T1000 (cell line): ENCODE results near the gene KRR1.
"Not testable (repeated sequence)": the region's sequence is repeated elsewhere in the genome, so short reads cannot be mapped to it uniquely, and the experiment has no call there.

ENCODE experiments used
- DNase-seq: peaks from one replicate; lab custom pipeline; 2025; ENCODE audit warnings: mixed read lengths; lab: John Stamatoyannopoulos, UW

Gene KRR1

GRCh38 chr12:75476071-75476470, 35.3 kb downstream of the KRR1 start:
- no peak for DNase-seq

DNA sequence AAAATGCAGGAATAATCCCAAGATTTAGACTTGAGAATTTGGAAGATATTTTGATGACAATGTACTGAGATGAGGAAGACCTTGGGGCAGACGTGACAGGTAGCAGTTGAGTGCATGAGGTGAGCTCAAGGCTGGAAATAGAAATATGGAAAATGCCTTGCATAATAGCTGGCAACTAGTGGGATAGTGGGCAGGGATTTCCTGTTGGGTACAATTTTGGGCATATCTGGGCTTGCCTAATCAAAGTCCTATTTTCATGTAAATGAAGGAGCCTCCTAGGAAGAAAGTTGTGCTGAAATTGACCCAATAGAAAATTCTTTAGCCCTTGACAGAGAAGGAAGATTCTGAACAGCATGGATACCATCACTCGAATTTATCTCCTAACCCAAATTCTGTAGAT, 37.3 kb downstream of the KRR1 start:
- no peak for DNase-seq

DNA sequence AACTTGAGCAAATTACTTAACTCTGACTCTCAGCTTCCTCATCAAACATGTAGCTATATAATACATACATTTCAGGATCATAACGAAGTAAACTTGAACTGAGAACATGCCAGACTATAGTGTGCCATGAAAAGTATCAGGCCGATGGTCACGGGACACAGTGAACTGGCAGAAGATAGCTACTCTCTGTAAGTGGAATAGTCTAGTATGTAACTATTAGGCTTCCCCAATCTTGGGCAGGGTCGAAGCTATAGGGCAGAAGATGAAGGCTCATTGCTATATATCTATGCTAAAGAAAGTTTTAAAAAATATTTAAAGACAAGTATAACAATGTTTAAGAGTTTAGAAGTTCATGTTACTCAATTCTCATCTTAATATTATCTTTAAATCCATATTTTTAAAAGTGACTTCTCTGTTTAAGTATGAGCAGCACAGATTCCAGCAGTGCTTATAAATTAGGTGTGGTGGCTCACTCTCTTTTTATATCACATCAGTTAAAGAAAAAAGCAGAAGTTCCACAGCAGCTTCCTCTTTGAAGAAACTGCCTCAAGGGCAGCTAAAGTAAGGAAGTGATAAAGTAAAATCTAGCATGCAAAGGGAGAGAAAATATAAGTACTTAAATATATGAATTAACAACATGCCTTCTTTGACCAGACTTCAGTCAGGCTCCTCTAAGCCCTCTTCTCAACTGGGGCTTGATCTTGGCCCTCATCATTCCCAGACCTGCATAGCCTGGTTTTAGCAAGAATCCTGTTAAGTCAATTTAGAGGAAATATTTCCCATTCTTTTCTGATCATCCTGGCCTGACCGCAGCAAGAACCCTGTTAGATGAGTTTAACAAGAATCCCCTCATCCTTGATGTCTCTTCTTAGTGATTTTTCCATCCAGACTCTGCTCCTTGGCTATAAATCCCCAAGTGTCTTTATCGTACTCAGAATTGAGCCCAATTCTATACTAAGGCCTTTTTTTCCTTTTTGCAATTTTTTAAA, 39.2 kb downstream of the KRR1 start:
- no peak for DNase-seq

DNA sequence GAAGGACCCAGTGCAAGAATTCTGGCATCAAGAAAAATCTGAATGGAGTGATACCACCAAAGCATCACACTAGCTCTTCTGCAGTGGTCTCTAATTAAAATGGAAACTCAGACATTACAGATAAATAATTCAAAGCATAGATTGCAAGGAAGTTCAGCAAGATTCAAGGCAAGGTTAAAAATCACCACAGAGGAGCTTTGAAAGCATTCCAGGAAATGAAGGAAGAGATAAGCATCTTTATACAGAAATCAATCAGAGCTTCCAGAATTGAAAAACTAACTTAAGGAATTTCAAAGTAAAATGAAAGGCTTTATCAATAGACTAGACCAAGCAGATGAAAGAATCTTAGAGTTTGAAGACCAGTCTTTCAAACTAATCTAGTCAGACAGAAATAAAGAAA, 51.2 kb downstream of the KRR1 start:
- no peak for DNase-seq

DNA sequence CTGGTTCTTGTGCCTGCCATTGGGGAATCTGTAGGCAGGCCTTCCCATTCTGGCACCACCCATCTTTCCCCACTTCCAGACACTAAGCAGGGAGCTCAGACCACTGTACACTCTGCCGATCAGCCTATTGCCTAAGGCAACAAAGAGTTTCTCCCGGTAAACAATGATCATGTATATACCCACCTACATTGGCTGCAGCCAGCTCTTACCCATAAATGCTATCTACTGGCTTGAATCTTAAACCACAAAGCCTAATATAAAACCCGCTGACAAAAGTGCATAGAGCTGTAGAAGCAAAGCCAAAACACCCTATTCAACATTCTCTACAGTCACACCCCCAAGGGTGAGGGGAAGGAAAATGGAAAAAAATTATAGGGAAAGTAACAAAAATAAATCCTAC, 51.7 kb downstream of the KRR1 start:
- DNase-seq, result no peak

- DNase-seq, result not testable (repeated sequence)
These were observed 53.5 kb downstream of the KRR1 start for GRCh38 chr12:75457866-75458265.

- DNase-seq, result no peak
These were observed 54.2 kb downstream of the KRR1 start for GRCh38 chr12:75457191-75457590.

DNA sequence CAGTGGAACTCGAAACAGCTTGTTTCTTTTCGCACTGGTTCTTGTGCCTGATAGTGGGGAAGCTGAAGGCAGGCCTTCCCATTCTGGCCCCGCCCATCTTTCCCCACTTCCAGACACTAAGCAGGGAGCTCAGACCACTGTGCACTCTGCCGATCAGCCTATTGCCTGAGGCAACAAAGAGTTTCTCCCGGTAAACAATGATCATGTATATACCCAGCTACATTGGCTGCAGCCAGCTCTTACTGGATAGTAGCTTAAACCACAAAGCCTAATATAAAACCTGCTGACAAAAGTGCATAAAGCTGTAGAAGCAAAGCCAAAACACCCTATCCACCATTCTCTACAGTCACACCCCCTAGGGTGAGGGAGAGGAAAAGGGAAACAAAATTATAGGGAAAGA, 55.6 kb downstream of the KRR1 start:
- peak; percentile 38 for DNase-seq

DNA sequence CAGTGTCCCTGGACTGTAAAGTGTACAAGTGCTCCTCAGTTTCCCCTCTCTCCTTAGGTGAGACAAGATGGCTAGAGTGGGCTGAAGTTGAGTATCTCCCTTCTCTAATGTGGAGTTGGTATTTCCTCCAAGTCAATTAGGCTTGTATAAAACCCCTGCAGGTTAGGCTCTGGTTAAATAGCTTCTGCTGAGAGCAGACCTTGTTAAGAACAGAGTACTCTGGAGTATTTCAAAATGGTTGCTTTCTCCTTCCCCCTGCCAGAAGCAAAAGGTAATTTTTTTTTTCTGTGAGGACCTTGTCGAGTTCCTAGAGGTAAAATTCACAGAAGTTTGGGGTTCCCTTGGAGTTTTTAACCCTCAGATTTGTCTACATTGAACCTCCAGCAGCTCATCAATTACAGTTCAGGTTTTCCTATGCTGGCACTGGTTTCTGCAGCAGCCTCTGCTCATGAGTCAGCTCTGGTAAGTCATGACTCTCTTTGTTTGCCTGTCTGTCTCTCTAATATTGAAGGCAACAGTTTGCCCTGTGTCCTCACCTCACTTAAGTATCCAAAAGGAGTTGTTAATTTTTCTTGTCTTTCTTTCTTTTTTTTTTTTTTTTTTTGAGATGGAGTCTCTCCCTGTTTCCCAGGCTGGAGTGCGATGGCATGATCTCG, 58.6 kb downstream of the KRR1 start:
- DNase-seq, result no peak

DNA sequence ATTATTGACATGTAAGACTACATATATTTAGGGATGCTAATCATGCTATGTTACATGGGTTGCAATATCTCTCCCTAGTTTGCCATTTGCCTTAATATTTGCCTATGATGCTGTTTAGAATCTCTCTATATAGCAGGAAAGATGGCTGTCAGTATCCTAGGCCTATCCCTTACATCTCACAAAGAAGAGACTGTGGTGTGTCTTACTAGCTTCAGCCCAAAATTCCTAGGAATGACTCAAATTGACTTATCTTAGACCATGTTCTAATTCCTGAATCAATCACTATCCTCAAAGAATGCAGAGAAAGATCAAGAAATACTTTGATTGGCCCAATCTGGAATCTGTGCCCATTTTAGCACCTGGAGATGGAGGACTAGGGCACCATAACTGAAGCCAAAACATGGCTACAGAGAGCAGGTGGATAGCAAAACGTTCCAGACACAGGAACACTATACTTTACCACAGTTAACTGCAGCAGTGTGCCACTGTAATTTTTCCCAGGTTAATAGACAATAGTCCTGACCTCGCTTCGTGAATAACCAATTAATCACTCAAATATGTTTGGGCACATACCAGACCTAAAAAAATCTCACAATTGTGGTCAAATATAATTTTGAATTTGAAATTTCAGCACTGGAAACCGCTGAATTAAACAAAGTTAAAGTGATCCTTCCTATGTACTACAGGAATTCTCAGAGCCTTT, 63.6 kb downstream of the KRR1 start:
- no peak for DNase-seq

GRCh38 chr12:75446857-75447256, 64.6 kb downstream of the KRR1 start:
- no peak for DNase-seq

DNA sequence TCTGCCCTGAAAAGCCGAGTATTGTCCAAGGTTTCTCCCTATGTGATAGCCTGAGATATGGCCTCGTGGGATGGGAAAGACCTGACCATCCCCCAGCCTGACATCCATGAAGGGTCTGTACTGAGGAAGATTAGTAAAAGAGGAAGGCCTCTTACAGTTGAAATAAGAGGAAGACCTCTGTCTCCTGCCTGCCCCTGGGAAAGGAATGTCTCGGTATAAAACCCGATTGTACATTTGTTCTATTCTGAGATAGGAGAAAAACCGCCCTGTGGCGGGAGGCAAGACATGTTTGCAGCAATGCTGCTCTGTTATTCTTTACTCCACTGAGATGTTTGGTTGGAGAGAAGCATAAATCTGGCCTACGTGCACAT, 66.3 kb downstream of the KRR1 start:
- not testable (repeated sequence) for DNase-seq

- no peak for DNase-seq
These were observed 66.8 kb downstream of the KRR1 start for GRCh38 chr12:75444429-75445136.

DNA sequence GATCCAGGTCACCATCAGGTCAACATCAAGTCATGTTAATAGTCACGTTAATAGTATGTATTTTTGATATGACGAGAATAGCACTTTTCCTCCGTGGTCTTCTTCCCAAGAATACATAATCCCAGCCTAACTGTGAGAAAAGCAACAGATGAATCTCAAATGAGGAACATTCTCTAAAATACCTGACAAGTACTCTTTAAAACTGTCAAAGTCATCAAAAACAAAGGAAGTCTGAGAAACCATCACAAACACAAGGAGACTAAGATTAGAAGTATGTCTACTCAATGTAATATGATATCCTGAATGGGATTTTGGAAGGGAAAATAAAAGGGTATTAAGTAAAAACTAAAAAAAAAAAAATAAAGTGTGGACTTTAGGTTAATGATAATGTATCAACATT, 67.7 kb downstream of the KRR1 start:
- DNase-seq, result no peak

GRCh38 chr12:75442454-75442853, 69.0 kb downstream of the KRR1 start:
- not testable (repeated sequence) for DNase-seq

GRCh38 chr12:75441687-75442449, 69.5 kb downstream of the KRR1 start:
- DNase-seq, result not testable (repeated sequence)
